ENCODE measurements around the gene POU3F1.

POU3F1 gene

GRCh38 chr1:38009088-38009840, 37.3 kb downstream of the POU3F1 start (continued):
- TF ChIP-seq CTCF (tag by site-specific recombination; IDR thresholded peaks at IDR 0.05): 0 out of 2 replicates have a peak, but pooled peaks have one; percentile 15
- TF ChIP-seq ZNF518A (tag by site-specific recombination; conservative IDR thresholded peaks at IDR 0.05; ENCODE audit: low read depth): 0 out of 2 replicates have a peak, but pooled peaks have one; percentile 32
- peak; percentile 66; the same call in 1 of the 2 replicates for TF ChIP-seq SCRT2 (tag by site-specific recombination; IDR thresholded peaks at IDR 0.05)
- no peak for TF ChIP-seq ZNF169 (tag by site-specific recombination; IDR thresholded peaks at IDR 0.05)
- no peak for TF ChIP-seq ZNF23 (tag by site-specific recombination; IDR thresholded peaks at IDR 0.05; ENCODE audit: borderline replicate concordance)
- TF ChIP-seq ZNF660 (tag by site-specific recombination; IDR thresholded peaks at IDR 0.05): 0 out of 2 replicates have a peak, but pooled peaks have one; percentile 37
- TF ChIP-seq YY1 (tag by site-specific recombination; IDR thresholded peaks at IDR 0.05): no peak
- TF ChIP-seq GLIS2 (tag by site-specific recombination; IDR thresholded peaks at IDR 0.05): peak; percentile 32; the same call in 1 of the 2 replicates
- no peak for TF ChIP-seq ZNF488 (tag by site-specific recombination; IDR thresholded peaks at IDR 0.05)
- peak; percentile 74 for TF ChIP-seq ZBTB17 (tag by site-specific recombination; IDR thresholded peaks at IDR 0.05)
- TF ChIP-seq ZNF132 (tag by site-specific recombination; IDR thresholded peaks at IDR 0.05; ENCODE audit: borderline replicate concordance): no peak
- TF ChIP-seq PRDM10 (tag by site-specific recombination; IDR thresholded peaks at IDR 0.05): no peak
- no peak for TF ChIP-seq KLF8 (tag by site-specific recombination; IDR thresholded peaks at IDR 0.05)
- no peak for TF ChIP-seq ZNF747 (tag by site-specific recombination; IDR thresholded peaks at IDR 0.05)
- TF ChIP-seq PBX3 (CRISPR knock-in tag; IDR thresholded peaks at IDR 0.05): no peak
- TF ChIP-seq ZNF580 (tag by site-specific recombination; IDR thresholded peaks at IDR 0.05): no peak
- no peak for TF ChIP-seq ZSCAN4 (tag by site-specific recombination; IDR thresholded peaks at IDR 0.05)
- TF ChIP-seq SALL2 (tag by site-specific recombination; IDR thresholded peaks at IDR 0.05; ENCODE audit: borderline replicate concordance): no peak
- no peak for TF ChIP-seq ZNF362 (tag by site-specific recombination; IDR thresholded peaks at IDR 0.05)
- no peak for TF ChIP-seq ZEB2 (tag by site-specific recombination; IDR thresholded peaks at IDR 0.05)
- no peak for TF ChIP-seq ZNF426 (tag by site-specific recombination; IDR thresholded peaks at IDR 0.05)
- no peak for TF ChIP-seq ZNF157 (tag by site-specific recombination; IDR thresholded peaks at IDR 0.05)
- TF ChIP-seq ZNF341 (tag by site-specific recombination; IDR thresholded peaks at IDR 0.05; ENCODE audit: low read depth): peak; percentile 79
